GM21390 (cell line): ENCODE data around the gene FADS2.

Experiments
- ATAC-seq: cut with Tn5 transposase; IDR thresholded peaks from one replicate; pipeline ENCODE4 v1.9.1; 2021; ENCODE audit not compliant: unreplicated experiment

FADS2 gene

DNA sequence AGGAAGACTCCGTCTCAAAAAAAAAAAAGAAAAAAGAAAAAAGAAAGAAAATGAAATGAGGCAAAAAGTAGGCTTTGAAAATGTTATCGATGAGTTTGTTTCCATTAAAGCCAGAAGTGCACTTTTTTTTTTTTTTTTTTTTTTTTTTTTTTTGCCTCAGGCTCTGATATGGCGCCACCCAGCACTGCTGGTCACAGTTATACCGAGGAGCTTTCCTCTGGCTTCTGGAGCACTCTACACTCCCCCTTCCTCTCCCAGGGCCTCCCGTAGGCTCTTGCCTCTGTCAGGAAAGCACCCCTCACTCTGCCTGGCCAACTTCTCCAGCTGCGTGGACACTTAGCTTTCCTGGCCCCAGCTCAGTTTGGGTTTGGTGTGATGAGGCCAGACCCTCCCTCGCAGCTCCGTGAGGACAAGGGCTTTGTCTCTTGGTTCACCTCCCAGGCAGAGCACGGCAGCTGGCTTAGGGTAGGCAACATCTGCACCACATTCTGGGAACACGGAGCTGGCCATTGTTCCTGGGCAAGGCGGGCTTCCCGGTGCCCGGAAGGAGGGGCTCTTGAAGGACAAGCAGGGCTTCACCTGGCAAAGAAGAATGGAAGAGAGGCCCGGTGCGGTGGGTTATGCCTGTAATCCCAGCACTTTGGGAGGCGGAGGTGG is 16.9 kb downstream of the FADS2 start:
- ATAC-seq: no peak

DNA sequence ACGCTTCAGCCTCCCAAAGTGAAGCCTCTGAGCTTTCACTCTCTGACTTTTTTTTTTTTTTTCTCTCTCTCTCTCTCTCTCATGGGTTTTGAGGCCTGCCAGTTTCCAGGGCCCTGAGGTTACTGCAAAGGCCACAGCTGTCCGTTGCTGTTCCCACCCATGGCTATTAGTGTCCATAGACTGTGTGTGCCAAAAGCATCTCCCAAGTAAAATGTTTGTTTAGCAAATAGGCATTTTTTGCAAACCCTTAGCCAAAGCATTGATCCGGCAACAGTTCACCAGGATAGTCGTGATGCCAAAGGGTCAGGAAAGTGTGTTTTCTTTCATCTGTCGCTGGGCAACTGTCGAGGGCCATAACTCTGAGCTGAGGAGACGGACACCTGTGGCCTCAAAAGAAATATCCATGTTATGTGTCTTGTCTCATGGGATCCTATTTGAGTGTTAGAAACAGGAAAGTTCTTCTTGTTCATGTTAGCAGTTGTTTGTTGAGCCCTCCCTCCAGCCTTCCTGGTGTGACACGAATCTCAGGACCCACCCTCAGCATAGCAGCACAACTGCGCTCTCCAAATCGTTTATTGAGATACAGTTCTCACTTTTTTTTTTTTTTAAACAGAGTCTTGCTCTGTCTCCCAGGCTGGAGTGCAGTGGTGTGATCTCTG is 18.4 kb downstream of the FADS2 start:
- ATAC-seq: no peak

GRCh38 chr11:61847914-61848581 is 19.9 kb downstream of the FADS2 start:
- no peak for ATAC-seq

- ATAC-seq: no peak
Measured at GRCh38 chr11:61848631-61849030, 20.5 kb downstream of the FADS2 start.

GRCh38 chr11:61850687-61851086 is 22.6 kb downstream of the FADS2 start:
- no peak for ATAC-seq

- no peak for ATAC-seq
Measured at GRCh38 chr11:61851113-61851899, 23.2 kb downstream of the FADS2 start.

DNA sequence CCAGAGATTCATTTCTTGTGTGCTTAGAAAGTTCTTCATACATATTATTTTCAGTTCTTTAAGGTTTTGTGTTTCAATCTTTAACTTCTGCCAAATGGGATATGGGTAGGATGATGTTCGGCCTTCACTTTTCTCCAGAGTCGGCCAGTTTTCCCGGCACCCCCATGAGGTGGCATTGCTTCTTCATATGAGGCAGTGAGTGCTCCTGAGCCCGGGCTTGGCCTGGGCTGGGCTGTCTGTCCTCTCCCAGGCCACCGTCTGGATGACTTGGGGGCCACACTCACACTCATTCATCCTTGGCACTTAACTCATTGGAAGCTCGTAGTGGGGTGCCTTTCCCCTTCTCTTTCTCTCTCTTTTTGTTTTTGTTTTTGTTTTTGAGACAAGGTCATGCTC is 23.8 kb downstream of the FADS2 start:
- ATAC-seq: no peak

DNA sequence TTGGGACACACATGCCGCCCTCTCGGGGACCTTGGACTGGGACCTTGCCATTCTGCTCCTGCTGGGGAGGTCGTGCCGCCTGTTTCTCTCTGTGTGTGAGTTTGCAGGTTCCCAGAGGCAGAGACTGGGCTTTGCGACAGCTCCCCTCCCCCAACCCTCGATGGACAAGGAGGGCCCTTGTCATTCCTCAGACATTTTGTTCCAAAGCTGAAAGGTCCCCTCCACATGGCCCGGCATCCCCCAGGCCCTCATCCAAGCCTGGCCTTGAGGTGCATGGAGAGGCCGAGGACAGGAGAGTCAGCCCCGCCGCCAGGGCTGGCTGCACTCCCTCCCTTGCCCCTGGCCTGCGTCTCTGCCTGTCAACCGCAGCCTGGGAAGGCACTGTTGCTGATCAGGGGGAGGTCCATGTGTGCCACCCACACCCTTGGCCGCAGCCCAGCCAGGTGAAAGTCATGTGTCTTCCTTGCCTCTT is 25.6 kb downstream of the FADS2 start:
- ATAC-seq: no peak

DNA sequence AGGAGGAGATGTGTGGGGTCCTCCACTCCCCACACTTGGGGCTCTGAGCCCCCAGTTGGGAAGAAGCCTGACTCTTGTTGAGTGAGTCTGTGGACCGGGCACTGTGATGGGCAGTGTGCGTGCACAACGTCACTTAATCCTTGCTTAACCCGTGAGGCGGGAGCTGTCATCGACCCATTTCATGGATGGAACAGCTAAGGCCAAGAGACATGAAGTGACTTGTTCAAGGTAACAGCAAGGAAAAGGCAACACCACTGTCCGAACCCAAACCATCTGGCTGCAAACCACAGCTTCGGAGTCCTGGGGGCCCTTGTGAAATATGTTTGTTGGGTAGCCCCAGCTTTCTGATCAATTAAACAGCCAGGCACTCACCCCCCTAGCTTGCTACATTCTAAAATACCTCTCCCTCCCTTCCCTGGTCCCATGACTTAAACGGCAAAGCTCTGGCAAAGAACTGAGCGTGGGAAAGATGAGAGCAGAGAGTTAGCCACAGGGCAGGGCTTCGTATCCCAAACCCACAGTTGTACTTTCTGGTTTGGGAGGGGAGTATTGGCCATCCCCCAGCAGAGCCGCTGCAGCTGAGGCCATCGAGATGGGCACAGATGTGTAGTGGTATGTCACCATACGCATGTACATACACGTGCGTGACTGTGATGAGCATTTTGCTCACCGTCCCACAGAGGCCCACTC is 26.3 kb downstream of the FADS2 start:
- no peak for ATAC-seq

DNA sequence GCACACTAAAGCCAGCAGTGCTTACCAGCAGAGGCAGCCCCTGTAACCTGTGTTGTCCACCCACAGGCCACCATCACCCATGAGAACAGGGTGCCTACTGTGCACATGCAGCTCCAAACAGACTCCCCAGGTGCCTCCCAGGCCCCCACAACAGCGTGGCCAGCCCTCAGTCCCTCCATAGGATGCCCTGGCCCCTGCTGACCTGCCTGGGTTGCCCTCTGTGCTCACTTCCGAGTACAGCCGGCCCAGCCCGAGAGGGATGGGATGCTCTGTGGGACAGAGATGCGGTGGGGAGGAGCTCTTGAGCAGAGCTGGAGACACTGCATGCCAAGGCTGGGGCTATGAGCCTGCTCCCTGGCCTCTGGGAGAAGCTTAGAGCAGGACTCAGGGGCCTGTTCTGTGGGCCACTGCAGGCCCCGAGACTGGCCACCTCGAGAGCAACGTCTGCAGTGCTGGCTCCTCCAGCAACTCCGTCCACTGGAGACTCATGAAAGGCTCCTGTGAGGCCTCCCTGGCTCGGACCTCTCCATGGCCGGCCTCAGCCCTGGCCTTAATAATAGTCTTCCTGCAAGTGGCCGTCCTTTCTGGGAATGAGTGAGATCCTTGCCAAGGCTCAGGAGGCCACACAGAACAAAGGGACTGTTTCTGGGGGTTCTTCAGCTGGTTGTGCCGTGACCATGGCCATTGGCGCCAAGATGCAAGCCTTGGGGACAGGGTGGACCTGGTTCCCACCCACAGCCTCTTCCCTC is 27.0 kb downstream of the FADS2 start:
- ATAC-seq: no peak

- no peak for ATAC-seq
Measured at GRCh38 chr11:61855939-61856680, 28.0 kb downstream of the FADS2 start.

DNA sequence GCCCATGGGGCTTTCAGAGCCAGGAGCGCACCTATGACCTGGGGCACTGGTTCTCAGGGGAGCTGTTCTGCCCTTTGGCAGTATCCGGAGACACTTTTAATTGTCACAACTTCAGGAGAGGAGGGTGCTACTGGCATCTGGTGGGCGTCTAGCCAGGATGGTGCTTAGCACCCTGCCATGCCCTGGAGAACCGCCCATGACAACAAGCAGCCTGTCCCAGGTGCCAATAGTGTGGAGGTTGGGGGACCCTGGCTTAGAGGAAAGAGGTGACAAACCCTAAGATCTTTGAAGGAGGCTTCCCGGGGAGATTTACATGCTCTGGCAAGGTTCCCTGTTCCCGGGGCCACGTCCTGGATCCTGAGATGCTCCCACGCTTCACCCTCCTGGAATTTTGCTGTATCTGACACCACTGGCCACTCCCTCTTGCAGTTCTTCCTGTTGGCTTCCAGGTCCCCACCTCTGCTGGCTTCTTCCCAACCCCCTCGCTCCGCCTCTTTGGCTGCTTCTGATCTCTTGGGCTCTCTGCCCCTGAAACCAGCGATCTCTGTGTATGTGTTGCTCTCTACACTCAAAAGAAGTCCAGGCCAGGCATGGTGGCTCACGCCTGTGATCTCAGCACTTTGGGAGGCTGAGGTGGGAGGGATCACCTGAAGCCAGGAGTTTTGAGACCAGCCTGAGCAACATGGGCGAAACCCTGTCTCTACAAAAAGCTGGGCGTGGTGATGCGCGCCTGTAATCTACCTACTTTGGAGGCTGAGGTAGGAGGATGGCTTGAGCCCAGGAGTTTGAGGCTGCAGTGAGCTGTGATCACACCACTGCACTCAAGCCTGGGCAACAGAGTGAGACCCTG is 32.2 kb downstream of the FADS2 start:
- no peak for ATAC-seq

DNA sequence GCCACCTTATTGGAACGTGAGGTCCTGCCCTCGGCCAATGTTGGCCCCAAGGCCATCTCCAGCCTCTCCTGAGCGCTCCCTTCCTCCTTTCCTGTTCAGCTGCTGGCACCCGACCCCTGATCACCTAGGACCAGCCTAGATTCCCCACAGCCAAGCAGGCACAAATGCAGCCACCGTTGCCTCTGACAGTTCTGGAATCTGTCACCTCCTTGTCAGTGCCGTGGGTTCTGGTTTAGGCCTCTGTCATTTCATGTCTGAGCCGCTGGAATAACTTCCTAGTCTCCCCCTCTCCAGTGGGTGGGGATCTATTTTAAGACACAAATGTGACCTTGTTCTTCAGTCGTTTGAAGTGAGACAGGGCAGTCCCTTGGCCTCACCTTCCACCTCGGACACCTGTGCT is 33.5 kb downstream of the FADS2 start:
- no peak for ATAC-seq

DNA sequence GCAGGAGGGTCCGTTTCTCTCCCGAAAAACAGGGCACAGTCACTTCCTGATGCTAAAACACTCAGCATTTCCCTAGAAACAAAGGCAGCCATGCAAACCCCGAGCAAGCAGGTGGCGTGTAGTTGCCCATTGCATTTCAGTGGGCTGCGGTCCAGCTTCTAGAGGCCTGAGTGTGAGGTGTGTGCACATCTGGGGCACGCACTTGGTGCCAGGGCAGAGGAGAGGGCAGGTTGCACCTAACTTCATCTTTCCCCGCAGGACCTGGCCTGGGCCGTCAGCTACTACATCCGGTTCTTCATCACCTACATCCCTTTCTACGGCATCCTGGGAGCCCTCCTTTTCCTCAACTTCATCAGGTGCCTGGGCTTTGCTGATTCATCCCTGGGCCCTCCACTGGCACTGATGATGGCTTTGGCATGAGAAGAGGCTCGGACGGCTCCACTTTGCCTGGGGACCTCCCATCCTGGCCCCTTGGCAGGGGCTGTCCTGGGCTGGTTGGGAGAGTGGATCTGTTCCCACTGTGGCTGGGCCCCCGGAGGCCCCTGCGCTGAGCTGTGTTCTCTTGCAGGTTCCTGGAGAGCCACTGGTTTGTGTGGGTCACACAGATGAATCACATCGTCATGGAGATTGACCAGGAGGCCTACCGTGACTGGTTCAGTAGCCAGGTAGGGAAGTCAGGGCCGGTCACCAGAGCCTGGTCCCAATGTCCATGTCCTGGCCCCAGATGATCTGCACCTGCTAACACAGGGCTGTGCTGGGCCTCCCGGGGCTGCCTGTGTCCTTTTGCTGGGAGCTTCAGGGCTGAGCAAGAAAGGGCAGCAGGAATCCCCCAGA is 34.8 kb downstream of the FADS2 start:
- ATAC-seq: no peak

DNA sequence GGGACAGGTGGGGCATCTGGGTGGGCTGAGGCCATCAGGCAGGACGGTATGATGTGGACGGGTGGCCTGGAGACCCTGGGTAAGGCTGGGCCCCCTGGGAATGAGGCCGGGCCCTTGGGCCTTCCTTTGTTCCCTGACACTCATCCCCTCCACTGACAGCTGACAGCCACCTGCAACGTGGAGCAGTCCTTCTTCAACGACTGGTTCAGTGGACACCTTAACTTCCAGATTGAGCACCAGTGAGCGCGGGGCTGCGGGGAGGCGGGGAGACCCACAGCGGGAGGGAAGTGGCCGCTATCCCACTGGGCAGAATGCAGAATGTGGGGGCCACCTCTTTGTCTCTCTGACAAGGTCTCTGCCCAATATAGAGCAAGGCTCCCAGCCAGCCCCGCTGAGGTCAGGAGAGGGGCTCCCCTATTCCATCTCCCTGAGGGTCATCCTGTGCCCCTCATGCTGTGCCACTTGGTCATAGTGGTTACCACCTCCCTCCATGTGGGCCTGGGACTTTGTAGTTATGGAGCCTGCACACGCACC is 35.5 kb downstream of the FADS2 start:
- no peak for ATAC-seq

DNA sequence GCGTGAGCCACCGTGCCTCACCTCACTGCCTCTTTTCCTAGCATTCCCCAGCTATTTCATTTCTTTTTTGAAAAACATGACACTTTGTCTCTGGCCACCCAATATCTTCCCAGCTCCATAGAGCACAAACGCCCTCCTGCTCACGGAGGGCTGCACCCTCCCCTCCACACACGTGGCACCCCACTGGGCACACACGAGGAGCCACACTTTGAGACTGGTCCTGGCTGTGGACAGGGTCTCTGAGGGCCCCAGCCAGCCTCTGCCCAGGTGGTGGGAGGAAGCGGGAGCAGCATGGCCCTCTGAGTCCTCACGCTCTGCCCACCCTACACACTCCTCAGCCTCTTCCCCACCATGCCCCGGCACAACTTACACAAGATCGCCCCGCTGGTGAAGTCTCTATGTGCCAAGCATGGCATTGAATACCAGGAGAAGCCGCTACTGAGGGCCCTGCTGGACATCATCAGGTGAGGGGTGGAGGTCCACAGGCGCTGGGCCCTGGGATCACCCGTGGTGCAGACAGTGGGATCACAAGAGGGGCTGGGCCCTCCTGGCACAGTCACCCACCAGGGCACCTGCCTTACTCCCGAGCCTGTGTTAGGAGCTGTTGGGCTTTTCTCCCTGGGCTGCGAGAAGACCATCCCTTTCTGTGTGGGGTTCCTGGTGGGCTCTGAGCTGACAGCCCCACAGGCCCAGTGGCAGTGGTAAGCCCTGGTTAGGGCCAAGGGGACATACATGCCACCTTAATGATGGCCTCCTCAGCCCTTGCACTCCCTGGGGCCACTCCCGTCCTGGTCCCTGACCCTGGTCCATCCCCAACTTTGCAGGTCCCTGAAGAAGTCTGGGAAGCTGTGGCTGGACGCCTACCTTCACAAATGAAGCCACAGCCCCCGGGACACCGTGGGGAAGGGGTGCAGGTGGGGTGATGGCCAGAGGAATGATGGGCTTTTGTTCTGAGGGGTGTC is 37.0 kb downstream of the FADS2 start:
- ATAC-seq: no peak
